ENCODE results near the gene KRTAP6-2. TPM values are rescaled to one million over a fixed set of nuclear protein-coding genes. Genes with fewer than 3 reads are reported as not detected.

The KRTAP6-2 gene
- polyA plus RNA-seq, 1 of the 3 experiments (the other 2 are of a cell fraction), result not detected

- TF ChIP-seq USF1 (IDR thresholded peaks at IDR 0.05; ENCODE audit: borderline replicate concordance, low read depth), result no peak
- no peak for TF ChIP-seq JUND (IDR thresholded peaks at IDR 0.05)
- TF ChIP-seq MXI1 (IDR thresholded peaks at IDR 0.05; ENCODE audit: low read depth, low read length), result no peak
- TF ChIP-seq PBX3 (IDR thresholded peaks at IDR 0.05), result no peak
These were observed 2.1 kb upstream of the KRTAP6-2 start, which contains the start of gene KRTAP22-1 (continued) for GRCh38 chr21:30600787-30601186.

GRCh38 chr21:30592140-30592539, 6.6 kb downstream of the KRTAP6-2 start, which contains the start of gene KRTAP6-3:
Gene KRTAP6-3 (plus strand): TSS chr21:30592440. CDS start chr21:30592446, 6 bp downstream.
- Histone ChIP-seq H3K4me2 (no peak within 1 kb of the TSS), H3K79me2 (ENCODE audit: insufficient read depth) (no peaks in the 10 kb centered on the region), H3K9me2 (no peaks in the 10 kb centered on the region), H2AFZ (ENCODE audit: low read depth) (no peak within 1 kb of the TSS), H3K27ac (ENCODE audit: low read depth in 2 of 2, low read length in 1 of 2) (no peak within 1 kb of the TSS), H3F3A (replicated peaks; ENCODE audit: insufficient read depth) (no peaks in the 10 kb centered on the region), H3K36me3 (replicated peaks in 1 of 2; ENCODE audit: control insufficient read depth in 1 of 2, insufficient read depth in 2 of 2, low read length in 1 of 2) (no peaks in the 10 kb centered on the region), H3K27me3 (ENCODE audit: insufficient read depth) (no peaks in the 10 kb centered on the region), H3K4me1 (ENCODE audit: control insufficient read depth in 1 of 2, insufficient read depth in 2 of 2, low read depth in 1 of 2, low read length in 1 of 2) (no peaks in the 10 kb centered on the region), H3K4me3 (ENCODE audit: low read depth in 2 of 2, low read length in 1 of 2) (no peak within 1 kb of the TSS), H3K9ac (no peak within 1 kb of the TSS), H3K9me3 (no peaks in the 10 kb centered on the region), H4K20me1 (ENCODE audit: insufficient read depth) (no peaks in the 10 kb centered on the region)
- CTCF ChIA-PET, result no interaction called here
- WGBS (ENCODE audit: low lambda C conversion rate), result 2% methylated on average over 3 of the region's 4 CpGs
- DNase-seq, result no peak
- TF ChIP-seq FOXM1 (IDR thresholded peaks at IDR 0.05; ENCODE audit: low read depth) (no peak), MAX (IDR thresholded peaks at IDR 0.05; ENCODE audit: low read depth) (no peak), POLR2AphosphoS5 (IDR thresholded peaks at IDR 0.05; ENCODE audit: low read depth, low read length) (no peak), YY1 (IDR thresholded peaks at IDR 0.05; ENCODE audit: low read depth) (no peak), CTCF (IDR thresholded peaks at IDR 0.05) (no peak), EZH2phosphoT487 (IDR thresholded peaks at IDR 0.05; ENCODE audit: borderline replicate concordance, low read depth) (no peak), PBX3 (IDR thresholded peaks at IDR 0.05) (no peak), RXRA (IDR thresholded peaks at IDR 0.05; ENCODE audit: borderline replicate concordance, low read depth) (no peak), USF2 (IDR thresholded peaks at IDR 0.05; ENCODE audit: borderline replicate concordance, low read depth, low read length) (no peak), RCOR1 (IDR thresholded peaks at IDR 0.05; ENCODE audit: low read length) (no peak), REST (IDR thresholded peaks at IDR 0.05; ENCODE audit: low read depth, low read length) (no peak), TEAD4 (IDR thresholded peaks at IDR 0.05; ENCODE audit: borderline replicate concordance, insufficient read depth) (no peak), FOSL2 (IDR thresholded peaks at IDR 0.05; ENCODE audit: borderline replicate concordance, low read depth) (no peak), NRF1 (IDR thresholded peaks at IDR 0.05; ENCODE audit: low read depth, low read length) (no peak)
- POLR2A ChIA-PET, result no interaction called here
